Lung (tissue), 12 donors: Measurements from ENCODE around the gene CFAP251. TPM values are rescaled to one million over a fixed set of nuclear protein-coding genes. Genes with fewer than 3 reads are reported as not detected.
"Not testable (repeated sequence)": the region's sequence is repeated elsewhere in the genome, so short reads cannot be mapped to it uniquely, and the experiment has no call there.

ENCODE experiments used
- ATAC-seq: fragments of 200-7000 bp; cut with Tn5 transposase; one replicate; pipeline ENCODE4 v1.9.1; 2020; ENCODE audit warnings: moderate number of reproducible peaks; ENCODE audit not compliant: insufficient read depth, low FRiP score
- DNase-seq, 3 donors: peaks; one replicate each; pipeline ENCODE4 v3.0.0-alpha.2; 2013 to 2017
- H3K27ac ChIP-seq, 2 donors: one replicate each; pipeline ENCODE4 v1.5.1; 2013; ENCODE audit warnings: mild to moderate bottlenecking in 2 of 2, moderate library complexity in 2 of 2, control low read depth in 1 of 2, inconsistent platforms in 1 of 2, low read depth in 1 of 2, low read length in 1 of 2
- H3K27me3 ChIP-seq, 3 donors: one replicate each; pipeline ENCODE4 v1.5.1; 2013; ENCODE audit warnings: low read length in 2 of 3; ENCODE audit not compliant: control insufficient read depth in 3 of 3, insufficient read depth in 3 of 3
- H3K36me3 ChIP-seq, 4 donors: one replicate each; pipeline ENCODE4 v1.5.1; 2013; ENCODE audit warnings: low read length in 4 of 4, mild to moderate bottlenecking in 1 of 4, moderate library complexity in 1 of 4; ENCODE audit not compliant: control insufficient read depth in 4 of 4, insufficient read depth in 4 of 4
- H3K4me1 ChIP-seq, 5 donors: one replicate each; pipeline ENCODE4 v1.5.1; 2013; ENCODE audit warnings: low read length in 5 of 5, mild to moderate bottlenecking in 2 of 5, moderate library complexity in 1 of 5; ENCODE audit not compliant: control insufficient read depth in 5 of 5, insufficient read depth in 5 of 5
- H3K4me3 ChIP-seq: one replicate; pipeline ENCODE4 v1.5.1; 2013; ENCODE audit warnings: mild to moderate bottlenecking, control low read depth, moderate library complexity
- H3K9ac ChIP-seq, 2 donors: one replicate each; pipeline ENCODE4 v1.5.1; 2013; ENCODE audit warnings: low read length in 2 of 2, control low read depth in 1 of 2; ENCODE audit not compliant: insufficient read depth in 1 of 2
- H3K9me3 ChIP-seq, 4 donors: one replicate each; pipeline ENCODE4 v1.5.1; 2013; ENCODE audit warnings: low read length in 3 of 4, mild to moderate bottlenecking in 1 of 4, moderate library complexity in 1 of 4; ENCODE audit not compliant: control insufficient read depth in 4 of 4, insufficient read depth in 3 of 4
- CTCF ChIP-seq: IDR thresholded peaks from 2 replicates; pipeline ENCODE4 v1.5.1; 2012; ENCODE audit warnings: mild to moderate bottlenecking; ENCODE audit errors: control extremely low read depth, extremely low read depth
- WGBS, 2 donors: extraction: QIAGEN DNeasy Blood & Tissue Kit; methylation state at CpG; one replicate each; pipeline ENCODE4 v1.1.7; 2013; 5-methylcytosine and 5-hydroxymethylcytosine counted together
- polyA plus RNA-seq, 2 donors: library from polyadenylated mRNA; stranded (reverse); fragments of 200-250 nt; gene quantifications; one replicate each; pipeline ENCODE4 v1.2.1, GENCODE V29; 2013
- total RNA-seq, 2 donors: library from RNA; depleted of rRNA in 1 of 2; stranded (reverse); fragments of >200 nt in 1 of 2; gene quantifications; one replicate each; pipeline ENCODE4 v1.2.1, GENCODE V29; 2014 to 2021
- donor health status: control.
- donor health status: control.
- donor health status: Bipolar disorder and iron deficiency.
- donor health status: healthy.
- donor health status: DM: yes; HTN: yes; CAD: no.

The CFAP251 gene
- total and polyA plus RNA-seq, 4 donors, result 6.9 to 35.4 (median 15.6) TPM

- H3K27me3 ChIP-seq, result no peaks in the 10 kb centered on the region
- no peaks in the 10 kb centered on the region for H3K36me3 ChIP-seq
- no peak overlapping the region for H3K4me3 ChIP-seq
- 46 to 68% methylated on average over 7 of the region's 7 CpGs for WGBS, 2 donors
- no peak overlapping the region for H3K27ac ChIP-seq
- peaks cover 0 to 10% (median 7%) of the 10 kb centered on the region in 5 donors for H3K4me1 ChIP-seq
- no peak overlapping the region for H3K9ac ChIP-seq
- ATAC-seq, result no peak
- no peaks in the 10 kb centered on the region for H3K9me3 ChIP-seq
- no peak for TF ChIP-seq CTCF
- DNase-seq, result no peak
Measured at GRCh38 chr12:121926874-121927706, 8.7 kb downstream of the CFAP251 start.

GRCh38 chr12:121927813-121928212, 9.4 kb downstream of the CFAP251 start:
- no peak for TF ChIP-seq CTCF
- Histone ChIP-seq H3K4me1 (peaks cover 0 to 10% (median 7%) of the 10 kb centered on the region in 5 donors), H3K9me3 (no peaks in the 10 kb centered on the region), H3K9ac (no peak overlapping the region), H3K4me3 (no peak overlapping the region), H3K27me3 (no peaks in the 10 kb centered on the region), H3K36me3 (no peaks in the 10 kb centered on the region), H3K27ac (no peak overlapping the region)
- no peak for ATAC-seq
- no peak for DNase-seq
- 34 to 51% methylated on average over 5 of the region's 5 CpGs for WGBS, 2 donors

DNA sequence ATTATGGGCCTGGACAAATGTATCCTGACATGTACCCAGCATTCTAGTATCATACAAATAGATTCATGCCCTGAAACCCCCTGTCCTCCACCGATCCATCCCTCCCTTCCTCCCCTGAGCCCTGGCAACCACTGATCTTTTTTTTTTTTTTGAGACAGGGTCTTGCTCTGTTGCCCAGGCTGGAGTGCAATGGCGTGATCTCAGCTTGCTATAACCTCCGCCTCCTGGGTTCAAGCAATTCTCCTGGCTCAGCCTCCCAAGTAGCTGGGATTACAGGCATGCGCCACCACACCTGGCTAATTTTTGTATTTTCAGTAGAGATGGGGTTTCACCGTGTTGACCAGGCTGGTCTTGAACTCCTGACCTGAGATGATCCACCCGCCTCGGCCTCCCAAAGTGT, 11.2 kb downstream of the CFAP251 start:
- H3K27ac ChIP-seq, H3K9me3 ChIP-seq, DNase-seq, H3K27me3 ChIP-seq, H3K4me1 ChIP-seq, H3K36me3 ChIP-seq, H3K9ac ChIP-seq, H3K4me3 ChIP-seq, ATAC-seq: not testable (repeated sequence)
- 94 to 99% methylated on average over 7 of the region's 7 CpGs for whole genome bisulfite sequencing, 2 donors

GRCh38 chr12:121930862-121931261, 12.5 kb downstream of the CFAP251 start:
- Histone ChIP-seq H3K9ac (no peak overlapping the region), H3K4me3 (no peak overlapping the region), H3K4me1 (peaks cover 0 to 5% (median 0%) of the 10 kb centered on the region in 5 donors), H3K27me3 (no peaks in the 10 kb centered on the region), H3K36me3 (no peaks in the 10 kb centered on the region), H3K9me3 (no peaks in the 10 kb centered on the region), H3K27ac (no peak overlapping the region)
- TF ChIP-seq CTCF, result no peak
- 79 to 81% methylated on average over 4 of the region's 4 CpGs for WGBS, 2 donors
- ATAC-seq (no peak), DNase-seq (no peak)
